Endometrial microvascular endothelial cells (primary cell): Measurements from ENCODE around the gene TMEM242. TPM values are rescaled to one million over a fixed set of nuclear protein-coding genes. Genes with fewer than 3 reads are reported as not detected.
"Not testable (repeated sequence)": the region's sequence is repeated elsewhere in the genome, so short reads cannot be mapped to it uniquely, and the experiment has no call there.

Experiments used
- in situ Hi-C: cut with HindIII; loops from 2 replicates; pipeline ENCODE4 v1.10.0; 2017; ENCODE audit warnings: low sequenced_read_pairs, low pct_unique_long_range_greater_than_20kb; ENCODE audit errors: inconsistent ontology term
- total RNA-seq: library from RNA; depleted of rRNA; stranded (reverse); fragments of >200 nt; gene quantifications from one replicate; pipeline ENCODE4 v1.2.3, GENCODE V29; 2015; ENCODE audit errors: inconsistent ontology term

The TMEM242 gene
- total RNA-seq, 1 donor from 2014 or later = 6.6 TPM

GRCh38 chr6:157328108-157328692 is 4.9 kb upstream of the TMEM242 start:
- in situ Hi-C loops = loop anchor here (10.0 kb wide), 1 partner anchor 47 kb away; no protein-coding TSS in a partner anchor

DNA sequence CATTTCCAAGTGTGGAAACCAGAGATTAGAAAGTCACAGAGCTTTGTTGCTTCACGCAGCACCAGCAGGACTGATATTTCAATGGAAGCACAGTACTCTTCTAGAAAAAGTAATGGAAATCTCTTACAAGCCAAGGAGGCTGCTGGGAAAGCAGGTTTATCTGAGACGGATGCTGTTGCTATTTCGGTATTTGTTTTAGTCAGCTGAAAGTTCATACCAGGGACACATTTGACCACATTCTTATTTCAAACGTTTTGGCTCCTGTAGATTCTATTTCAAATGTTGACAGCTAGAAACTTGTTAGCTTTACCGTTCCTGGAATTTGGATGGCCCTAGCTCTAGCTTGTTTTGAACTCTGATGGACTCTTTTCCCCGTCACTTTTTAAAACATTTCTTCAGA is 3.7 kb upstream of the TMEM242 start:
- in situ Hi-C loops = loop anchor here (10.0 kb wide), 1 partner anchor 48 kb away; no protein-coding TSS in a partner anchor

- in situ Hi-C loops = loop anchor here (10.0 kb wide), 1 partner anchor 50 kb away; no protein-coding TSS in a partner anchor
Observed at GRCh38 chr6:157325069-157325805, 1.9 kb upstream of the TMEM242 start.

- in situ Hi-C loops = loop anchor here (5.0 to 10.0 kb wide), 2 partner anchors 51 to 338 kb away; no protein-coding TSS in a partner anchor
Observed at GRCh38 chr6:157323966-157324300, 614 bp upstream of the TMEM242 start.

DNA sequence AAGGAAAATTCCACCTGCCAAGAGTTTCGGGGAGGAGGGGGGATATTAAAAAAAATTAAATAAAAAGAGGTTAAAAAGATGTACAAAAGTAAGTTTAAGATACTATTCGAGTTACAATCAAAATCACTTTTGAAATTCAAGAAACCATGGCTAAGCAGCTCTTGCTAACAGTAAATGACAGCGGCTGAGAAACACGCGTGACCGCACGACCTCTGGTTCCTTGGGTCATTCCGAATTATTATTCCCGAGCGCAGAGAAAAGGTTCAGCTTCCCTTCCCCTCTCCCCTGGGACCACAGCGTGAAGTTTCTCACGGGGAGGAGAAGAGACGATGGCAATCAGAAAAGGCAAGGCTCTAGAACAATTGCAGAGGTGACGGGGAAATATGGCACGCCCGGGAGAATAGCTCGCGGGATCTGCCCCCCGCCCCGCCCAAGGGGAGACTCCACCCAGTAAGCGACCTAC is 496 bp downstream of the TMEM242 start:
- in situ Hi-C loops = loop anchor here (5.0 to 10.0 kb wide), 2 partner anchors 52 to 339 kb away; no protein-coding TSS in a partner anchor

GRCh38 chr6:157316871-157317814 is 6.2 kb downstream of the TMEM242 start:
- in situ Hi-C loops = no loop called here

- in situ Hi-C loops = no loop called here
Observed at GRCh38 chr6:157314705-157315321, 8.5 kb downstream of the TMEM242 start.

- in situ Hi-C loops = no loop called here
Observed at GRCh38 chr6:157313531-157314467, 9.5 kb downstream of the TMEM242 start.

GRCh38 chr6:157312757-157313156 is 10.6 kb downstream of the TMEM242 start:
- in situ Hi-C loops = no loop called here

GRCh38 chr6:157310693-157311092 is 12.6 kb downstream of the TMEM242 start:
- in situ Hi-C loops = not testable (repeated sequence)

- in situ Hi-C loops = no loop called here
Observed at GRCh38 chr6:157307661-157308060, 15.7 kb downstream of the TMEM242 start.

DNA sequence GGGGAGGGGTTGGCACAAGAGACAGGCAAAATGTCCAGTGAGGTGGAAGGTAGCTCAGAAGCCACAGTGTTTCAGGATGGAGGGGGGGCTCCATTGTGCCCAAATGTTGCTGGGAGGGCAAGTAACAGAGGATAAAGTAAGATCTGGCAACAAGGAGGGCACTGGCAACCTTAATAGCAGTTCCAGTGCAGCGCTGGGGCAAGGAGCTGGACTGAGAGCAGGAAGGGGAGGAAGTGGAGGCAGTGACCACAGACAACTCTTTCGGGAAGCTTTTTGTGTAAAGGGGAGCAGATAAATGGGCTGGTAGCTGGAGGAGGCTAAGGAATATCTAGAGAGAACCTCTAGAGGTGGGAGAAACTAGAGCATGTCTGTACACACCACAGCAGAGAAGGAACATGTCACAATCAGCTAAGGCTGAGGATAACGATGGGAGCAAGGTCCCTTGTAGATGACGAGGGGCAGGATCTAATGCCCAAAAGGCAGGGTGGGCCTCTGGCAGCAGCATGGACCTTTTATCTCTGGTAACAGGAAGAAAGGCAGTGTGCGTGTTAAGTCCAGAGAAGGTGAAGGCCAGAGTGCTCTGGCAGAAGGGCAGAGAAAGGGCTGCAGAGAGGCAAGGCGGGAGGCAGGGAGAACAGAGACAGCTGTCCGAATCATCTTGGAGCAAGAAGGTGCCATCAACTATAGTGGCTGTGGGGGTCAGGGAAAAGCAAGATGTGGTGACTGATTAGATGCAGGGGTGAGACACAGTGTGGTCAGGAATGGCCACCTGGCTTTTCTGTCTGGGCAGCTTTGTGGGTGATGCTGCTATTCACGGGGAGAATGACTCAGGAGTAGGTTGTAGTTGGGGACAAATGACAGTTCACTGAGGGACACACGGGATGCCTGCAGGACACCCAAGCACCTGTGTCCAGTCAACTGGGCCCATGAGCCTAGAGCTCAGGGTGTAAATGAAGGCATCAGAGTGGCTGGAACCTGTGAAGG is 17.4 kb downstream of the TMEM242 start:
- in situ Hi-C loops = no loop called here

- in situ Hi-C loops = no loop called here
Observed at GRCh38 chr6:157304899-157305663, 18.2 kb downstream of the TMEM242 start.

GRCh38 chr6:157302736-157303135 is 20.6 kb downstream of the TMEM242 start:
- in situ Hi-C loops = no loop called here

DNA sequence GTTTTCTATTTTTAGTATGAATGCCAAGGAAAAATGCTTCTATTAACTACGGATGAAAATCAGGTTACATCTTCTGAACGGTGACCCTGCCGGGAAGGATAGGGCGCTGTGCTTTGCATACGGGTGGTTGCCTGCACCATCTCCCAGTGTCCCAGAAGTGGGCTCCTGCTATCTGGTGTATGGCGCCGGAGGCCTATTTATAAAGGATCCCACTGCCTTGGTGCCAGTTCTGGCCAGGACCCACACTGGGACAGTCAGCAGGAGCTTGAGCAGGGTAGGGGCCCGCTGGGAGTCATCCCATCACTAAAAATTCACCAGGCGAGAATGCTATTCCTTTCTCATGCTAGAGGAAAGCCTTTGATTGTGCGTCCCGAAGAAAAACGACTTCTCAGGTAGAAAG is 22.9 kb downstream of the TMEM242 start:
- in situ Hi-C loops = no loop called here

- in situ Hi-C loops = no loop called here
Observed at GRCh38 chr6:157300006-157300405, 23.3 kb downstream of the TMEM242 start.
